IMR-90 (cell line): Measurements from ENCODE around the gene CHD9. TPM values are rescaled to one million over a fixed set of nuclear protein-coding genes. Genes with fewer than 3 reads are reported as not detected.
A peak's percentile ranks its signal among the peaks of the same experiment; 100 is the strongest.

Source experiments
- ATAC-seq: fragments of 200-7000 bp; cut with Tn5 transposase; 2 replicates; pipeline ENCODE4 v1.9.1; 2020; ENCODE audit warnings: low read depth, mild to moderate bottlenecking, moderate library complexity
- BruUV-seq: library from RNA; stranded (reverse); fragments of 400-500 nt; replicated peaks from 2 replicates; lab custom pipeline; 2021; lab: Mats Ljungman, UMichigan
- CTCF ChIA-PET: fragments of 300-600 bp; formaldehyde crosslinking; extraction: SDS; loops from one replicate; lab custom pipeline; 2021; ENCODE audit warnings: antibody characterized with exemption; lab: Yijun Ruan, JAX
- POLR2A ChIA-PET: fragments of 300-600 bp; sonication (Branson Sonifier 250); formaldehyde crosslinking; loops from one replicate; lab custom pipeline; 2022; ENCODE audit warnings: antibody characterized with exemption; ENCODE audit not compliant: unreplicated experiment; lab: Charles Lee
- DNase-seq: peaks from one replicate; pipeline ENCODE4 v3.0.0; 2013
- H2AFZ ChIP-seq: replicated peaks from 2 replicates; pipeline ENCODE3; 2013; ENCODE audit warnings: low read length, mild to moderate bottlenecking; ENCODE audit not compliant: poor library complexity
- H2AK5ac ChIP-seq: 2 replicates; pipeline ENCODE4 v1.6.1; 2013; ENCODE audit warnings: low read depth, low read length, inconsistent platforms
- H2AK9ac ChIP-seq: replicated peaks from 2 replicates; pipeline ENCODE3; 2013; ENCODE audit warnings: mild to moderate bottlenecking, low read depth, low read length, moderate library complexity; ENCODE audit not compliant: poor library complexity
- H2BK120ac ChIP-seq: 2 replicates; pipeline ENCODE4 v1.6.1; 2013; ENCODE audit warnings: low read depth, low read length, inconsistent platforms
- H2BK15ac ChIP-seq: 3 replicates; pipeline ENCODE4 v1.6.1; 2013; ENCODE audit warnings: low read depth, low read length, inconsistent platforms
- H2BK20ac ChIP-seq: 2 replicates; pipeline ENCODE4 v1.6.1; 2013; ENCODE audit warnings: low read depth, mild to moderate bottlenecking, inconsistent platforms, low read length, moderate library complexity
- H2BK5ac ChIP-seq: 2 replicates; pipeline ENCODE4 v1.6.1; 2013; ENCODE audit warnings: mild to moderate bottlenecking, low read depth, low read length, inconsistent platforms; ENCODE audit not compliant: poor library complexity, severe bottlenecking
- H3K14ac ChIP-seq: replicated peaks from 2 replicates; pipeline ENCODE4 v1.6.1; 2013; ENCODE audit warnings: low read depth, low read length, inconsistent platforms
- H3K18ac ChIP-seq: 2 replicates; pipeline ENCODE4 v1.6.1; 2013; ENCODE audit warnings: low read depth, low read length, control low read depth
- H3K23ac ChIP-seq: 2 replicates; pipeline ENCODE4 v1.6.1; 2013; ENCODE audit warnings: low read depth, low read length, inconsistent platforms
- H3K27ac ChIP-seq: 2 replicates; pipeline ENCODE4 v1.5.1; 2013; ENCODE audit warnings: mild to moderate bottlenecking, control low read depth, low read length; ENCODE audit not compliant: insufficient read depth
- H3K27me3 ChIP-seq: 2 replicates; pipeline ENCODE4 v1.6.1; 2013; ENCODE audit warnings: low read length; ENCODE audit not compliant: control insufficient read depth, insufficient read depth
- H3K36me3 ChIP-seq: 2 replicates; pipeline ENCODE4 v1.6.1; 2013; ENCODE audit warnings: low read length, mixed read lengths; ENCODE audit not compliant: control insufficient read depth, insufficient read depth
- H3K4ac ChIP-seq: 2 replicates; pipeline ENCODE4 v1.6.1; 2013; ENCODE audit warnings: low read depth, low read length, inconsistent platforms
- H3K4me1 ChIP-seq: 2 replicates; pipeline ENCODE4 v1.6.1; 2013; ENCODE audit warnings: low read length, mixed read lengths; ENCODE audit not compliant: control insufficient read depth, insufficient read depth
- H3K4me2 ChIP-seq: 2 replicates; pipeline ENCODE4 v1.6.1; 2013; ENCODE audit warnings: low read depth, mild to moderate bottlenecking, control low read depth, low read length, moderate library complexity
- H3K4me3 ChIP-seq: 2 replicates; pipeline ENCODE4 v1.5.1; 2013; ENCODE audit warnings: low read depth, mild to moderate bottlenecking, control low read depth, low read length, moderate library complexity; ENCODE audit not compliant: insufficient read depth
- H3K56ac ChIP-seq: 2 replicates; pipeline ENCODE4 v1.6.1; 2013; ENCODE audit warnings: low read length, inconsistent platforms; ENCODE audit not compliant: insufficient read depth; ENCODE audit errors: extremely low read depth
- H3K79me1 ChIP-seq, 2 experiments: 2 replicates each; pipeline ENCODE4 v1.6.1; 2013; ENCODE audit warnings: low read length in 2 of 2, inconsistent platforms in 1 of 2, low read depth in 1 of 2
- H3K9ac ChIP-seq: 2 replicates; pipeline ENCODE4 v1.6.1; 2013; ENCODE audit warnings: low read depth, low read length, control low read depth
- H3K9me1 ChIP-seq: 2 replicates; pipeline ENCODE4 v1.6.1; 2013; ENCODE audit warnings: low read length, inconsistent platforms; ENCODE audit not compliant: insufficient read depth
- H3K9me3 ChIP-seq: 2 replicates; pipeline ENCODE4 v1.6.1; 2013; ENCODE audit warnings: low read length; ENCODE audit not compliant: control insufficient read depth, insufficient read depth
- H4K20me1 ChIP-seq: 2 replicates; pipeline ENCODE4 v1.6.1; 2013; ENCODE audit warnings: low read length, inconsistent platforms; ENCODE audit not compliant: insufficient read depth
- H4K5ac ChIP-seq: 2 replicates; pipeline ENCODE4 v1.6.1; 2013; ENCODE audit warnings: mild to moderate bottlenecking, low read depth, low read length, control low read depth
- H4K8ac ChIP-seq, 2 experiments: 2 replicates each; pipeline ENCODE4 v1.6.1; 2013; ENCODE audit warnings: low read depth in 2 of 2, low read length in 2 of 2, control low read depth in 1 of 2, inconsistent platforms in 1 of 2
- H4K91ac ChIP-seq: 2 replicates; pipeline ENCODE4 v1.6.1; 2013; ENCODE audit warnings: low read depth, low read length, inconsistent platforms; ENCODE audit not compliant: insufficient read depth
- CEBPB ChIP-seq: IDR thresholded peaks from 2 replicates; pipeline ENCODE4 v1.6.1; 2012; ENCODE audit warnings: low read depth, low read length, improper control_type of control experiment
- RFX5 ChIP-seq: IDR thresholded peaks from 2 replicates; pipeline ENCODE4 v1.8.0; 2012; ENCODE audit warnings: low read depth, mild to moderate bottlenecking, low read length, moderate library complexity
- WGBS, 2 experiments: methylation state at CpG; one replicate each; pipeline versions ENCODE4 v1.1.5 to v1.1.7; 2013; ENCODE audit warnings: missing lambda C conversion rate in 2 of 2; ENCODE audit not compliant: insufficient read length in 1 of 2; ENCODE audit errors: extremely low coverage in 2 of 2; 5-methylcytosine and 5-hydroxymethylcytosine counted together
- dilution Hi-C: fragments of 300-500 bp; cut with HindIII; formaldehyde crosslinking; loops from one replicate; pipeline ENCODE4 v1.14.3; 2018; ENCODE audit warnings: low sequenced_read_pairs; ENCODE audit not compliant: unreplicated experiment
- in situ Hi-C: fragments of 300-500 bp; cut with MboI; formaldehyde crosslinking; loops from 3 replicates; pipeline ENCODE4 v1.14.3; 2019; ENCODE audit warnings: low sequenced_read_pairs, inconsistent platforms, mixed read lengths
- intact Hi-C: fragments of 100-400 bp; cut with micrococcal nuclease; formaldehyde crosslinking; loops from 2 replicates; pipeline ENCODE4 v1.10.0; 2022
- polyA plus RNA-seq, 3 experiments: library from polyadenylated mRNA; depleted of rRNA; stranded (reverse); fragments of >200 nt; gene quantifications; 2 replicates each; pipeline ENCODE4 v1.2.3, GENCODE V29; 2012; ENCODE audit warnings: low replicate concordance in 1 of 3
- total RNA-seq: library from RNA; depleted of rRNA; stranded (reverse); fragments of >200 nt; gene quantifications from 2 replicates; pipeline ENCODE4 v1.2.3, GENCODE V29; 2012

Gene CHD9
- total and polyA plus RNA-seq, 2 of the 4 experiments (the other 2 are of a cell fraction): 9.1 to 48.8 TPM

DNA sequence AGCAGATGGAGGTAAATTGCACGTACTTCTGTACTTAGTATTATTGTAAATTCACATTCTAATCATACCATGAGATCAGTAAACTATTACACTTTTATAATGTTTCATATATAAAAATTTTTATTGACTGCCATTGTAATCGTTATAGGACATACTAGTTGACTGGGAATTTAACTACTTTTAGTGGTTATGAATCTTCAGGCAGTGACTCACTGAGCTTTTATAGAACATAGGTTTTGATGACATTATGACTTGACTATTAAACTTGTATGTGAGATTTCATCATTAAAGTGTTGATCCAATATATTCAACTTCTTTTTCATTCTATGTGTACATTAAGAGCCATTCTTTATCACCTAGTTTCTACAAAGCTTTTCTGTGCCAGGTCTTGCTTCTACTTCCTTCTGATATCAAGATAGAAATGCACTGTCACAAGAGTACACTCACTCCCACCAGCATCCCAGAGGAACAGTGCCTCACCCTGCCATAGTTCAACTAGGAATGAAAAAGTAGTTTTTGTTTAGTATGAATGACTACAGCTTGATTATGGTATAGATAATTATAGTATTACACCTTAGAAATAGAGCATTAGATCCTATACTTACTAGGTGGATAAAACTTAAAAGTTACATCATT is 237.1 kb downstream of the CHD9 start:
- peaks cover 44% of the 10 kb centered on the region for H3K36me3 ChIP-seq
- BruUV-seq: no TSS peak

More for the DNA sequence above, 237.1 kb downstream of the CHD9 start:
- in situ Hi-C loops (no loop called here), intact Hi-C loops (no loop called here), dilution Hi-C loops (no loop called here)
- Histone ChIP-seq H3K23ac (no peak overlapping the region), H2AFZ (no peak overlapping the region), H3K9me1 (no peaks in the 10 kb centered on the region; the same call in 1 of the 2 replicates), H4K20me1 (no peaks in the 10 kb centered on the region), H2AK5ac (no peak overlapping the region), H4K5ac (no peak overlapping the region), H3K14ac (no peak overlapping the region), H3K4me3 (no peak overlapping the region), H2BK15ac (no peak overlapping the region), H3K27ac (no peak overlapping the region), H2AK9ac (no peak overlapping the region), H3K56ac (no peak overlapping the region), H3K4me2 (no peak overlapping the region), H4K8ac (no peak overlapping the region), H2BK20ac (no peak overlapping the region), H4K91ac (no peak overlapping the region), H3K9me3 (no peaks in the 10 kb centered on the region), H3K27me3 (no peaks in the 10 kb centered on the region), H3K4ac (no peak overlapping the region), H2BK120ac (no peak overlapping the region), H3K79me1 (0 out of 4 replicates have a peak, but pooled peaks cover 4 to 7% of the 10 kb centered on the region in 2 experiments), H2BK5ac (no peak overlapping the region), H3K9ac (no peak overlapping the region), H3K4me1 (0 out of 2 replicates have a peak, but pooled peaks cover 2% of the 10 kb centered on the region), H3K18ac (no peak overlapping the region)
- ChIA-PET CTCF (interaction anchor here (0.6 to 1.2 kb wide), 3 partner anchors 10 to 237 kb away, joined by 3 to 4 read pairs (median 3); no protein-coding TSS in a partner anchor), POLR2A (interaction anchor here (0.6 kb wide), 1 partner anchor 31 kb away, joined by 5 read pairs; no protein-coding TSS in a partner anchor)
- WGBS, 2 experiments: no CpG with 5 or more reads among the region's 2 CpGs
- peak; percentile 47 for DNase-seq
- TF ChIP-seq CEBPB (peak; percentile 42; the same call in 1 of the 2 replicates), RFX5 (no peak)
- peak; percentile 61 for ATAC-seq
